Pulmonary artery endothelial cell (primary cell): ENCODE measurements around the gene KCNQ5. TPM values are rescaled to one million over a fixed set of nuclear protein-coding genes. Genes with fewer than 3 reads are reported as not detected.

Experiments
- DNase-seq: peaks from one replicate; pipeline ENCODE4 v3.0.0-alpha.2; 2011; ENCODE audit warnings: low read depth, low spot score
- total RNA-seq: library from RNA; depleted of rRNA; stranded (reverse); fragments of >200 nt; gene quantifications from 2 replicates; pipeline ENCODE4 v1.2.3, GENCODE V29; 2014

KCNQ5 gene
- total RNA-seq, 1 donor from 2014 or later, result not detected

DNA sequence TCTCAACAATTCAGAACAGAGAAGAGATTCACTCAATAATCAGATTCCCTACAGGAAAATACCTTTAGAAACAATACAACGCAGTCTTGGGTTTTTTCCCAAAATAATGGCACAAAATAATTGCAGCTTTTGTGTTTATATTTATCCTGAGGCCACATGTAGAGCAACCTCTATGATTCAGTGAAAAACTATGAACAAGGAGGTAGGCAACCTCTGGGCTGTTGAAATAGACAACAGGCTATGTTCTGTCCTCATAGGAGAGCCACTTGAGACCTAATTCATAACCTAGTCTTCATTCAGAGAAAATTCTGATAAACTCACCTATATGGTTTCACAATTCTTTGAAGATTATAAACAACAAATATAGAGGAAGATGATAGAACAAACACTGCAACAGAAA, 485.2 kb downstream of the KCNQ5 start:
- DNase-seq, result no peak

DNA sequence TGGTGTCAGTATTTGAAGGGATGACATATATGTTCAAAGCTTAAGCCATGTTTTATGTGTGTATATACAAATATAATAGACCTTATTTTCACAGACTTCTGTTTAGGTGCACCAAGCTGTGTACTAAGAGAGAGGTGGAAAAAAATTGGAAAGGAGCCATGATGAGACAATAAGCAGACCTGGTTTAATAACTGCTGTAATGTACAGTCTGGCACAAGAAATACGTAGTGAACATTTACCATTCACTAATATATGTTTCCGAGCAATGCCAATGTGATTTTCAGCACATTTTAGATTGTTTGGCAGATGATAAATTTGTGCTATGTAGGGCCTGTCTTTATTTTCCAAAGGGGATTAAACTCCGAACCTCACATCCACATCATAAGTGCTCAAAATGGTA, 487.1 kb downstream of the KCNQ5 start:
- DNase-seq, result no peak

DNA sequence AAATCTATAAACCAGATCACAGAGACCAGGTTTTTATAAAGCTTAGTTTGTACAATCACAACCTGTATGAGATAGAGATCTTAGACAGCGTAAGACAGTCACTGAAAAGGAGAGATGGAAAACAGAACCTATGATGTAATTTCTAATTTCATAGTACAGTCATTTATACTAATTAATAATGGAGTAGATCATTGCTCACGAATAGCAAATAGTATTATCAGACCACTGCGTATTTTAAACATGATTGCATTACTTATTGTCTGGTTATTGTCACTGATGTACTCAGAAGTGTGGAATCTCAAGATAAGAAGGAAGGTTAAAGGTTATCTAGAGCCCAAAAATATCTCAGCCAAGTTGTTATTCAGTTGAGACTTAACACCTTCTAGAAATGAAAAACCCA, 487.8 kb downstream of the KCNQ5 start:
- DNase-seq, result no peak

DNA sequence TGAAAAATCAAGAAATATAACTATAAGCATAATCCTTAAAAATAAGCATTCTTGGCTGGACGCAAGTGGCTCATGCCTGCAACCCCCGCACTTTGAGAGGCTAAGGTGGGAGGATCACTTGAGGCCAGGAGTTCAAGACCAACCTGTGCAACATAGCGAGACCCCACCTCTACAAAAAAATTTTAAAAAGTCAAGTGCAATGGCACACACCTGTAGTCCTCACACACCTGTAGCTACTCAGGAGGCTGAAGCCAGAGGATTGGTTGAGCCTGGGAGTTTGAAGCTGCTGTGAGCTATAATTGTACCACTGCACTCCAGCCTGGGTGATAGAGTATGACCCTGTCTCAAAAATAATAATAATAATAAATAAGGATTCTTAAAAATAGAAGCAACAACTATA, 494.5 kb downstream of the KCNQ5 start:
- DNase-seq, result no peak

DNA sequence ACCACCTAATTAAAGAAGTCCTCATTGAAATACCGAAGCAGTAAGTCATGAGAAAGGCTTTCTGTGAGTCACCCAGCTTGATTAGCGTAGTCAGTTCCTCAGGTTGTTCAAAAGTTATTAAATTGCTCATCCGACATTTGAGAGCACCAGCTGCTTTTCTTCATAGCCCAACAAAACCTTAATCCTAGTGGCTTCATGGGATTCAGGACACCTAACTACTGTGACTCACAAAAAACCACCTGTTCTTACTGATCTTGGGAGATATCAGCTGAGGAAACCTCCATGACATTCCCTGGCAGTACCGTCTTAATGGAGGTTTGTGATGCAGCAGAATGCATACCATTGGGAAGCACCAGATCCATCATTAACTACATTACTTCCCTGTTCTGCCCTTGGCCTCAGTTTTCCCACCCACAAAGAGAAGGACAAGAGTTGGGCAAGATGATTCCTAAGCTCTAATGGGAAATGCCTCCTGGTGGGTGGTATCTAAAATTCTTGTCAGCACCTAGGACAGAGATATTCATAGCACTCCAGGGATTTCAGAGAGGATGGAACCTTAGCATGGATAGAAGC, 499.6 kb downstream of the KCNQ5 start:
- DNase-seq, result no peak

DNA sequence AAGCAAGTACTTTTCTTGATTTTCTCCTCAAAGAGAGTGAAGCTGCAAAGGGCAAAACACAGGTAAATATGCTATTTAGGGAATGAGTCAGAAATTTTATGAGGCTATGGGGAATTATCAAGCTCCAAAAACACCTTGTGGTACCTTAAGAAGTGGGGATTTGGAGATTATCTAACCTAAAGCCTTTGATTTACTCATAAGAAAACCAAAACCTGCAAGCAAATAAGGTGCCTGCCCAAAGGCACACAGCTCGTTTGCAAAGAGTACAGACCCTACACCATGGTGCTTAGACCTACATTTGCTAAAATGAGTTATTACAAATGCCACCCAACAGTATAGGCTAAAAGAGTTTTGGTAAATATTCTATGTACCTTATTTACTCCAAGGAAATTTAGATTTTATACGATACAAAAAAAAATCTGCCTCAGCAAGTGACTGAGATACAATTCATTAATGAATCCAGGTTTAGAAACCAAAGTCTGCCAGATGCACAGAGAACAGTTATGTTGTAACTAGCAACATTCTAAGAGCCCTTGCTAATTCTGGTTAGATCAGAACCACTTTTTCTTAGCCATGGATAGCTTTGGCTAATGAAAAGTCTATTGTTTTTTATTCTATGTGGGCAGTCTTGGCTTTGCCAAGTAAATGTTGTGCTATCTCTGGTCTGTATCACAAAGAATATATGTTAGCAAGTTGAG, 501.9 kb downstream of the KCNQ5 start:
- no peak for DNase-seq

DNA sequence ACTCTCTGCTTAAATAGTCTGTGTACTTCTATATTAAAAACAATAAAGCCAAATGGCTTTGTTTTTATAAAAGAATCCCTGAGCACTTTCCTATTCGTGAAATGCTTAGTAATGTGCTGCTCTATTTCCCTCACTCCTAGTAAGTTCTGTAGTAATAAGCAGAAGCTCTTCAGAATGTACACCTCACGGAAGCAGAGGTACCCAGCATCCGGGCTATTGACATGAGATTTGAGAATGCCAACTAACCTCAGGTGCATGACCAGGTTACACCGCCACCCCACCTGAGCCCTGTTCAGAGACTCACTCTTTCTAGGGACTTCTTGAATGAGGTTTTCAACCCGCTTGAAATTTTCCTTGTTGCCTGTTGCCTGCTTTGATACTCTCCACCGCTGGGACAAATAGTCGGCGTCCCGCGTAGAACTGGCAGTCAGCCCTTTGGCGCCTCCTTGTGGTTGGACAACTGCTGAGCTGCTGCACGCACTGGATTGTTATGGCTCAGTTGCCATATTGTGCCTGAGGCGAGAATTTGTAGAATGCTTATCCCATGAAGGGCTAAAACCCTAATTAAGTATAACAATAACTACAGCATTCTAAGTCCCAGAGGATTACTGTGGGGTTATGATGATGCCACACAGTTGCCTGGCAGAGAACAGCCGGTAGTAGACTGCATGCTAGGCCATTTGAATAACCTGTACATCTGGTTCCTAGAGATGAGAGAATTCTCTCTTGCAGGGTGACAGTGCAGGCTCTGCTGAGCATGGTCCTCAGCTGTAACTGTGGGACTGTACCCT, 508.0 kb downstream of the KCNQ5 start:
- peak; percentile 19 for DNase-seq

DNA sequence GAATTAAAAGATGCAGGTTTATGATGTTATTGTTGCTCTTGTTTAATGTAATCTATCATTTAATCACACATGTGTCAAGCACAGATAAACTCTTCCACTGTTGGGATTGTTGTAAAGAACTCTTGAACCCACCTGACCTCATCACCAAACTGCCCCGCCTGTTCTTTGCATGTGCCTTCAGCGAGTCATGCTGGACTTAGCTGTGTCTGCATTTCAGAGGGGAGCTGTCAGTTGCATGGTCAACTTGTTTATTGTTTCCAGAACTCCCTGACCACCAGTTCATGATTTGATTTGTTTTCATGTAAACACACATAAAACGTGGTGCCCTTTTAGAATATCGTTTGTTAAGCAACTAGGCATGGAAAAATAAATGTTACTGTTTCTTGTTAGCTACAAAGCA, 509.8 kb downstream of the KCNQ5 start:
- no peak for DNase-seq

DNA sequence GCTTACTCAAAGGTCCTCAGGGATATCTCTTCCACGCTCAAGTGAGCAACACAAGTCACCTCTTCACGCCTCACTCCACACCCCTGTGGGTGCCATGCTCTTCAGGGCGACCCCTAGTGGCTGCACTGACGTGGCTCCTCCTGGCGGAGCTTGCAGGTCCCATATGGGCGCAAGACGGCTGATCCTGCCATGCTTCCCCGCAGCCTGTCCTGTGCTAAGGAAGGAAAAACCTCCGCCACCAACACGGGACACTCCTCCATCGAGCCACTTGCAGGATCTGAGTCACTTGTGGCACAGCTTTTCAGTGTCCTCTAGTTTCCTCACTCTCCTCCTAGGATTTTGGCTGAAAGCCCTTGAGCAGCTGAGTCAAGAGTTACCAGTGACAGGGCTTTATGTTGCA, 512.7 kb downstream of the KCNQ5 start:
- DNase-seq, result no peak

DNA sequence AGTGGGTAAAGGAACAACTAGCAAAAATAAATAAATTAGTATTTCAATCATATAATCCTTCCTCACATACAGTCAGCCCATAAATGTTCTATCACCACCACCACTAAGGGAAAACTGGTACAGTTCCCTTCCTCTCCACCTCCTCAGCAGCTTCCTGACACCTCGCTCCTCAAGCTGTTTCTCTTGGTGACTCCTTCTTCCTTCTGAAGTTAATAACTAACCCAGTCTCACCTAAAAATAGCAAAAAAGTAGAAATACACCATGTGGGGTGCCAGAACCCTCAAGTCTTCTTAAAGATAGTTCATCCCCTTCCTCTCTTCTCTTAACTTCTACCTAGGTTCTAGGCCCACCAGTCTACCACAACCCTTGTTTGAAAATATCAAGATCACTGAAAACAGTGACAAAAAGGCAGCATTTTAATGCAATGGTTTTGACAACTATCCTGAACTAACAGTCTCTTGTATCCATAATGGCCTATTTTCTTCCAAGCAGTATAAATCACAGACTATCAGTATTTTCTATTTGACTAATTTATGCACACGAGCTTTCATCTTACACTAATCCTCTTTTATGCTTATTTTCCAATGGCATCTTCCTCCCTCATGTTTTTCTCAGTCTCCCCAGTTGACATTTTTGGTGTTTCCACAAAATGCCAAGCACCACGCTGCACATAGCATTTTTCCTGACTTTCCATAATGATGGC, 518.0 kb downstream of the KCNQ5 start:
- no peak for DNase-seq

DNA sequence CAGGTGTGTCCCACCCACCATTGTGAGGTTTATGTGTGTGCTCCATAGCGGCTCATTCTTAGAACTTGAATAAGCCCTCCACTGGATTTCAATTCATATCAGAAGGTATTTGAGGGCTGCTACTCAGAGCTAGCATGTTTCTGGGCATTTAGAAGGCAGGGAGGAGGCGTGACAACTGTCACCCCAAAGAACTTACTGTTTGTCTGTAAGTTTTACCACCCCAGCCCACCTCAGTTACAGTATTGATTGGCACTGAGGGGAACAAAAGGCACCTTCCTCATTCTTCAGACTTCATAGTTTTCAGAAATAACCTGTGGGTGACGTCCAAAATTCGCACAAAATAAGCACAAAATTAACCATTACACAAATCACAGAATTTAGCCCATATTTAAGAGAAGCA, 521.7 kb downstream of the KCNQ5 start:
- no peak for DNase-seq

DNA sequence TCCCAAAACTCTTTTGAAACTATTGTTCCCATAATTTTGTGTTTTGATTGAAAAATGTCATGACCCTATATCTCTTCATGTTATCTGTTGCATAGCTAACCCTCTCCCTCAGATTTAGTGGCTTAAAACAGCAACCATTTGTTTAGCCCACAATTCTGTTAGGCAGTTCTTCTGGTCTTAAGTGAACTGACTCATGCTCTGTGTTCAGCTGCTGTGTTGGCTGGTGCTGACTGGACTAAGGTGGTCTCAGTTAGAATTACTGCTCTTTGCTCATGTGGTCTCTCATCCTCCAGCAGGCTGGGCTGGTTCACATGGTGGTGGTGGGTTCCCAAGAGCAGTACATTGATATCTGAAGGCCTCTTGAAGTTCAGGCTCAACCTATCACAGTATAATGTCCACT, 522.7 kb downstream of the KCNQ5 start:
- no peak for DNase-seq

DNA sequence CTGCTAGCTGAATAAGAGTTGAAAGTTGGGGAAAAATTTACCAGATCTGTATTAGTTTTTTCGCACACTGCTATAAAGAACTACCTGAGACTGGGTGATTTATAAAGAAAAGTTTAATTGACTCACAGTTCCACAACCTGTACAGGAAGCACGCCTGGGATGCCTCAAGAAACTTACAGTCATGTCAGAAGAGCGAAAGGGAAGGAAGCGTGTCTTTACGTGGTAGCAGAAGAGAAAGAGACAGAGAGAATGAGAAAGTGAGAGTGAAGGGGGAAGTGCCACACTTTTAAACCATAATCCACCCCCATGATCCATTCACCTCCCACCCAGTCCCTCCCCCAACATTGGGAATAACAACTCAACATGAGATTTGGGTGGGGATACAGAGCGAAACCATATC, 523.8 kb downstream of the KCNQ5 start:
- no peak for DNase-seq

DNA sequence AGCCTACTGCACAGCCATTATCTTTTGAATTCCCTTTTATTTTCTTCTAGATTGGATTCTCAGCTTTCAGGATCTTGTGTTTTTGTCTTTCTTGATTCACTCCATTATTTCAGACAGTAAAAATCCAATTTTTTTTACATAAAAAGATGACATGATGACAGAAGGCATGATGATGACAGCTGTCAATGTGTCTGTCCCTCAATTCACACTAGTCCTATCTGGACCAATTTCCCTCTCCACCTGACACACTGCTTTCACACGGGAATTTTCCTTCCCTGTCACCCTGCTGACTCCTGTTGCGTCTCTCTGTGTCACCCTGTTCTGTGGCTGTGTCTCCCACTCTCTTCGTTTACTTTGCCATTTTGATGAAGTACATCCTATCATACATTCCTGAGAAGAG, 529.9 kb downstream of the KCNQ5 start:
- no peak for DNase-seq

DNA sequence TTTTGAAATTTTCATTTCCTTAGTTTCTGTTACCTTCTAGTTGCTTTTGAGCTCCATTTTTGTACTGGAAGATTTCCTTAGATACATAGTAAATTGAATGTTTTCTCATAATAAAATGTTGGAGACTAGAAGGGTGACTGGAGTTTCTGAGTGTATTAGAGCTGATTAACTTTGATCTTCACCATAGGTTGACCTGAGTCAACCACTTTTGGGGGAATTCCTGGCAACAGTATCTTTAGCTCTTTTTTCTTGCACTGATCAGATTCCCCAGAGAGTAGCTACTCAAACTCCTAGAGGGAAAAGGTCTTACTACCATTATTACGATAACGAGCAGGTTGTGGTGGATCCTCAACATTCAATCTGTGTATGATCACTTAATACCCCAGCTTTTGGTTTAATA, 530.7 kb downstream of the KCNQ5 start:
- DNase-seq, result no peak

DNA sequence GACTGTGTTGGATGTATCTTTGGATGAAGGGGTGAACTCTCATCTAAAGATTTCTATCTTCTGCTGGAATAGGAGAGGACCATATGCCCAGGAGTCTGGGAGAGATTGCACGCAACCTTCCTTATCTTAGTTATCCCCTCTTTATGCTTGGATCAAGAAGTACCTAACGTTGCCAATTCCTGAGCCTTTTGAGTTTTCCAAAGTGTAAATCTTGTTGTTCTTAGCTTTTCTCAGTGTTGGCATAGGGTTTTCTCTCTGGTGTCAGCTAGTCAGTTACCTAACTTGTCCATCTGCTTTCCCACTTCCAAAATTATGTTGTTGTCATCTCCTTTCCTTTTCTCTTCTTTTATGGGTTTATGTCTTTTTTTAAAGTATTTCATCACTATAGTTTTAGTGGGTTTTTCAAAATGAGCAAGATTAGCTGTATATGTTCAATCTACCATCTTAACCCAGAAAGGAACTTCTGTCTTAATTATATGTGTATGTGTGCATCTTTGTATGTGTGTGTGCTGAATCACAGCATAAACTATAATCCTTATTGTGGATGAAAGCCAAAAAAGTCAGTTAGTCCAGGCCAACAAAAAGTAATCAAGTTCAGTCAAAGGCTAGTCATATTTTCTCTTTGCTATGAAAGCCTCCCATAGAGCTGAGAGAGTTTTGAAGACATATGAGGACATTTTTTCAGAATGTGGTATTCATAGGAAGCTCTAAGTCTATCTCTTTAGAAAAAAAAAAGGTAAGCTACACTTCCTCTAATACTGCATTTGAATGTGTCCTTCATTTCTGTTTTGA, 531.3 kb downstream of the KCNQ5 start:
- DNase-seq, result no peak

DNA sequence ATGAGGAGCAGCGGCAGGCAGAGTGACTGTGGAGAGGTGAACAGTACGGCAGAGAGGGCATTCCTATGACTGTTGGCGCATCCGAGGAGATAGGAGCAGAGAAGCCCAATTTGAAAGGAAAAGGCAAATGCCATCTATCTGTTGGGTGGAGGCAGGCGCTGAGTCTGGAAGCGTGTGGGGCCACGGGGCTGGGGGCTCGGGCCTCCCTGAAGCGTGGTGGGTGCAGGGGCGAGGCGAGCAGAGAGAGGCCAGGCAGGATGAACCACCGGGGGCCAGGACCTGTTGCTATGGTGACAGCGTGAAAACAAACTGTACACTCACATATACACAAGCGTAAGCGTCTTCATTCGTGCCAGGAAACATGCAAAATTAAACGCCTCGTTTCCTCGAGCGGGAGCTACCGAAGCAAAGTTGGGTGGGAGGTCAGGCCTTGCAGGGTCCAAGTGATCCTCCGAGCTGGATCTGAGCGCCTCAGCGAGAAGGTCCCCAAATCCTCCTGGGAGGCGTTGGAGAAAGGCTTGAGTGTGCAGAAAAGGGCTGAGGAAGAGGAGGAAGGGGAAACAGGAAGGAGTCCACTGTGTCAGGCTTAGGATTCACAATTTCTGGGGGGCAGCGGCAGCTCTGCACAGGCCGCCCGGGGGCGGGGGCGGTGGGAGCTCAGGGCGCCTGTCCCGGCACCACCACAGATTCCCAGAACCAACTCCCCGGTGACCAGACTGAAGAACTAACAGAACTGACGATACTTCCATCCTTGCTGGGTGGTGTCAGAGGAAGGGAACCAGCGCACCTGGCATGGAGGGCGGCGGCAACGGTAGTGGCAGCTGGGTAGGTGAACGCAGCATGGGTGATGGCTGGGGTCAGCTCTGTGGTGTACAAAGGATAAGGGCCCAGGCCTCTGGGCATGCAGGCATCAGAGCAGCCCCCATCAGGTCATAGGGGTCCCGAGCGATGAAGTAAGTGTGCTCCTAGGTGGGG, 535.2 kb downstream of the KCNQ5 start:
- no peak for DNase-seq

DNA sequence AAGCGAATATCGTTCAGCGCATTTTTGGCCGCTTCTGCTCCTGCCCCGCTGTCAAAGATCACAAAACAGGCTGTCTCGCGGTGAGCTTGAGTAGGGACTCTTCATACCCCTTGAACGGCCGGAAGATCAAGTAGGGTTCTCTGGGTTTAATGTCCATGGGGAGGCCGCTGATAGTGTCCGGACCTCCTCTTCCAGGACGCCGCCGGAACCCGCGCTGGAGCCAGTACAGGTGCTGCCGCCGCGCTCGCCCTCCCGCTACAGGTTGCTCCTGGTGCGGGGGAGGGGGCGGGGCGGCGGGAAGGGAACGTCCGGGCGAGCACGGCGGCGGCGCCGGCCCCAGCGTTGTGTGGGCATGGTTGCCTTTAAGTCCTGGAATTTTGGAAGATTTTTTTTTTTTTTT, 536.0 kb downstream of the KCNQ5 start:
- DNase-seq, result no peak

DNA sequence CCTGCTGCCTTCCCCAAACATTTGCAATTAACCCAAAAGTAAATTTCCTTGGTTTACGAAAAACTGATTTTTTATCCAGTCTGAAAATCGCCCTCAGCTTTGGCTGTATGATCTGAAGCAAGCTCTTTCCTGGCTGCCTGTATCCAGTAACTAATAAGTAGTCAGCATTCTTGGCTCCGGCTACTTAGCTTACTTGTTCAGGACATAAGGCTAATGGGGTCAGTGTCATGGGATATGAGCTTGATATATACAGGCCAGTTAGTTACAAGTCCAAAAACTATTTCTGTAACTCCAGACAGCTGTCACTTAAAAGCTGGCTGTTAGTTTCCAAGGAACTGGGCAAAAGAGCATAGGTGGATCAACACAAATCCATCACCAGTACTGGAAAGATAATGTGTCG, 547.2 kb downstream of the KCNQ5 start:
- DNase-seq, result no peak

DNA sequence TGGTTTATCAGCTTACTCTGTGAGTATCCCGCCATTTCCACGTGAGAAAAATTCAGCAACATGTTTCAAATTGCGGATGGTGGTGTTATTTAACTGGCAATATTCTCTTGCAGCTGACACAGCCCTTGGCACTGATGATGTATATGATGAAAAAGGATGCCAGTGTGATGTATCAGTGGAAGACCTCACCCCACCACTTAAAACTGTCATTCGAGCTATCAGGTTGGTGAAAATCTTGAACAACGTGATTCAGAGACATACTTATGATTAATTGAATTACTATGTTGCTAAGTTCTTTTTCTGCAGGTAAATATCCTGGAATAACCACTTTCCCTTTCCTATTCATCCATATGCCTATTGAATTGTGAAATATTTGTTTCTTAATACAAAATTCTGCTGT, 547.8 kb downstream of the KCNQ5 start:
- no peak for DNase-seq
